NT2/D1 (cell line): ENCODE results near the gene RELB.

ENCODE experiments used
- SUZ12 ChIP-seq: IDR thresholded peaks from 2 replicates; pipeline ENCODE4 v1.6.1; 2011; ENCODE audit not compliant: insufficient read length, insufficient read depth; ENCODE audit errors: extremely low read depth
- YY1 ChIP-seq: IDR thresholded peaks from 2 replicates; pipeline ENCODE4 v1.6.1; 2011; ENCODE audit not compliant: insufficient read length, insufficient read depth
- ZNF274 ChIP-seq: IDR thresholded peaks from 2 replicates; pipeline ENCODE4 v1.6.1; 2011; ENCODE audit warnings: mild to moderate bottlenecking, low read depth, low read length

DNA sequence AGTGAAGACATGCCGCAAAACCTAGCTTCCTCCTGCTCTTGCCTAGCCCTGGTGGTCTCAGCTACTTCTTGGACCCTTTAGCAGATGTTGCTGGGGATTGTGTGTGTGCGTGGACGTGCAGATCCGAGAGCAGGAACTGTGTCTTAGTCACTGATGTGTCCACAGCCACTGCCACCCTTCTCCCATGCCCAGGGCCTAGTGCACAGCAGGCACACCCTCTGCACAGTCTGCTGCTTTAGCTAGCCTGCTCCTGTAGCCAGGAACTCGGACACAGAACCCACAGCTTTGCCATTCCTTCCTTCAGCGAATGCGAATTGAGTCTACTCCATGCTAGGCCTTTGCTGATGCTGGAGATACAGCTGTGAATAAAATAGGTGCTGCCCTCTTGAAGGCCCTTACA is 43.7 kb upstream of the RELB start:
- no peak for TF ChIP-seq YY1
- no peak for TF ChIP-seq SUZ12
- no peak for TF ChIP-seq ZNF274
